ENCODE measurements around the gene TESMIN. TPM values are rescaled to one million over a fixed set of nuclear protein-coding genes. Genes with fewer than 3 reads are reported as not detected.

The TESMIN gene
- total RNA-seq, 1 experiment from 2014 or later: 78.8 TPM

DNA sequence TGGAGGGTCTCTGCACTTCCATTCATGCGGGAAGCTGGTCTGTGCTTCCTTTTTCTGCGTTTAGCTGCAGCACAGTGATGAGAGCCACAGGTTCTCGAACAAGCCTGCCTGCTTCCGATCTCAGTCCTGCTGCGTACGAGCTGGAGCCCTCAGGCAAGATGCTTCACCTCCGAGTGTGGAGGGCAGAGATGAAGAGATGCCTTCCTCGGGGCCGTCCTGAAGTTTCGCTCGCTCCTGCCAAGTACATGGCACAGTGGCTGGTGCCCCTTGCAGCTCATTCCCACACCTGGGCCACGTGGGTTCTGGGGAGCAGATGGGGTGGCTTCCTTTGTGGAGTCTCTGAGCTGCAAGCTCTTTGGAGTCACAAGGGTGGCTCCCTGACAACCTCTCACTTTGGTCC lies 19.5 kb upstream of the TESMIN start:
- H3K27ac Mint-ChIP-seq: no peak overlapping the region
- H3K9me3 Mint-ChIP-seq: no peaks in the 10 kb centered on the region
- ATAC-seq (no peak), DNase-seq (ENCODE audit: low spot score) (no peak)
- TF ChIP-seq, protein P1, sequence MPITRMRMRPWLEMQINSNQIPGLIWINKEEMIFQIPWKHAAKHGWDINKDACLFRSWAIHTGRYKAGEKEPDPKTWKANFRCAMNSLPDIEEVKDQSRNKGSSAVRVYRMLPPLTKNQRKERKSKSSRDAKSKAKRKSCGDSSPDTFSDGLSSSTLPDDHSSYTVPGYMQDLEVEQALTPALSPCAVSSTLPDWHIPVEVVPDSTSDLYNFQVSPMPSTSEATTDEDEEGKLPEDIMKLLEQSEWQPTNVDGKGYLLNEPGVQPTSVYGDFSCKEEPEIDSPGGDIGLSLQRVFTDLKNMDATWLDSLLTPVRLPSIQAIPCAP (CRISPR knock-in tag; IDR thresholded peaks at IDR 0.05): no peak
- ChIA-PET POLR2A (no interaction called here), CTCF (interaction anchor here (1.7 kb wide), 1 partner anchor 28 kb away, joined by 8 read pairs; no protein-coding TSS in a partner anchor)
- H3K27me3 Mint-ChIP-seq (ENCODE audit: low read depth): no peaks in the 10 kb centered on the region
- H3K4me3 Mint-ChIP-seq: no peak overlapping the region
- peaks cover 3% of the 10 kb centered on the region; the same call in 1 of the 2 replicates for H3K4me1 Mint-ChIP-seq
- H3K36me3 Mint-ChIP-seq: peaks cover 32% of the 10 kb centered on the region

DNA sequence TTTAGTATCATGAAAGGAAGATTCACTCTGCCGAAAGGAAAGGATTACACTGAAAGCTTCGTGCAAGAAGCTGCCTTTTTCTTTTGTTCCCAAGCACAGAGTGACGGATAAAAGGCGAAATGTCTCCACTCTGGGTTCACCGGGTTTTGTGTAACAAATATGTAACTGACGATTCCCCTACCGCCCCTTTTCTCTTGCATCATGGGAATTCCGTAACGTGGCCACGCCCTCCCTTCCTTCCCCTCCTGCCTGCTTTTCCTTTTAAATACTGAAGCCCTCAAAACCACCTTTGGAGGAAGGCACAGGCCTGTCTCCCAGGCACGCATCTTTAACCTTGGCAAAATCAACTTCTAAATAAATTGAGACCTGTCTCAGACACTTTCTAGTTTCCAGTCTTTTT lies 16.4 kb upstream of the TESMIN start:
- ATAC-seq (no peak), DNase-seq (ENCODE audit: low spot score) (no peak)
- POLR2A ChIA-PET: interaction anchor here (0.7 kb wide), 1 partner anchor 173 kb away, joined by 6 read pairs; no protein-coding TSS in a partner anchor
- peaks cover 10% of the 10 kb centered on the region for H3K4me1 Mint-ChIP-seq
- peak overlapping the region; percentile 84; the same call in 1 of the 2 replicates for H3K27ac Mint-ChIP-seq
- H3K36me3 Mint-ChIP-seq: peaks cover 18% of the 10 kb centered on the region
- H3K27me3 Mint-ChIP-seq (ENCODE audit: low read depth): no peaks in the 10 kb centered on the region
- TF ChIP-seq JAZF1 (CRISPR knock-in tag; IDR thresholded peaks at IDR 0.05): no peak
- CTCF ChIA-PET: interaction anchor here (0.6 to 2.8 kb wide), 2 partner anchors 30 to 189 kb away, joined by 3 to 9 read pairs; no protein-coding TSS in a partner anchor
- no peaks in the 10 kb centered on the region for H3K9me3 Mint-ChIP-seq
- no peak overlapping the region for H3K4me3 Mint-ChIP-seq

DNA sequence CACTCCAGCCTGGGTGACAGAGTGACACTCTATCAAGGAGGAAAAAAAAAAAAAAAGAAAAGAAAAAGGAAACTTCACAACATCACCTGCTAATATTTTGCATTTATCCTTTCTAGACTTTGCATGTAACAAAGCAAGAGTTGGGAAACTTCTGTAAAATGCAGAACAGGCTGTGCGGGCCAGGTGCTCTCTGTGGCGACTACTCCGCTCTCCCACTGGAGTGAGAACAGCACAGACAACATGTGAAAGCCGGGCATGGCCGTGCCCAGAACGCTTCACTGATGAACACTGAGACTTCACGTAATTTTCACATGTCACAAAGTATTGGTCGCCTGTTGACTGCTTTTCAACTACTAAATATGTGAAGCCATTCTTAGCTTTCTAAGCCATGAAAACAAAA lies 15.5 kb upstream of the TESMIN start:
- CTCF ChIA-PET: interaction anchor here (0.6 to 2.8 kb wide), 2 partner anchors 31 to 190 kb away, joined by 3 to 9 read pairs; no protein-coding TSS in a partner anchor
- ATAC-seq (no peak), DNase-seq (ENCODE audit: low spot score) (no peak)
- no peak overlapping the region for H3K4me3 Mint-ChIP-seq
- peaks cover 10% of the 10 kb centered on the region for H3K4me1 Mint-ChIP-seq
- POLR2A ChIA-PET: no interaction called here
- no peaks in the 10 kb centered on the region for H3K9me3 Mint-ChIP-seq
- H3K27ac Mint-ChIP-seq: no peak overlapping the region
- peaks cover 14% of the 10 kb centered on the region for H3K36me3 Mint-ChIP-seq
- H3K27me3 Mint-ChIP-seq (ENCODE audit: low read depth): no peaks in the 10 kb centered on the region
- no peak for TF ChIP-seq ETV6 (CRISPR knock-in tag; IDR thresholded peaks at IDR 0.05)
- TF ChIP-seq SP1 (CRISPR knock-in tag; conservative IDR thresholded peaks at IDR 0.05): no peak
- TF ChIP-seq, protein P2, sequence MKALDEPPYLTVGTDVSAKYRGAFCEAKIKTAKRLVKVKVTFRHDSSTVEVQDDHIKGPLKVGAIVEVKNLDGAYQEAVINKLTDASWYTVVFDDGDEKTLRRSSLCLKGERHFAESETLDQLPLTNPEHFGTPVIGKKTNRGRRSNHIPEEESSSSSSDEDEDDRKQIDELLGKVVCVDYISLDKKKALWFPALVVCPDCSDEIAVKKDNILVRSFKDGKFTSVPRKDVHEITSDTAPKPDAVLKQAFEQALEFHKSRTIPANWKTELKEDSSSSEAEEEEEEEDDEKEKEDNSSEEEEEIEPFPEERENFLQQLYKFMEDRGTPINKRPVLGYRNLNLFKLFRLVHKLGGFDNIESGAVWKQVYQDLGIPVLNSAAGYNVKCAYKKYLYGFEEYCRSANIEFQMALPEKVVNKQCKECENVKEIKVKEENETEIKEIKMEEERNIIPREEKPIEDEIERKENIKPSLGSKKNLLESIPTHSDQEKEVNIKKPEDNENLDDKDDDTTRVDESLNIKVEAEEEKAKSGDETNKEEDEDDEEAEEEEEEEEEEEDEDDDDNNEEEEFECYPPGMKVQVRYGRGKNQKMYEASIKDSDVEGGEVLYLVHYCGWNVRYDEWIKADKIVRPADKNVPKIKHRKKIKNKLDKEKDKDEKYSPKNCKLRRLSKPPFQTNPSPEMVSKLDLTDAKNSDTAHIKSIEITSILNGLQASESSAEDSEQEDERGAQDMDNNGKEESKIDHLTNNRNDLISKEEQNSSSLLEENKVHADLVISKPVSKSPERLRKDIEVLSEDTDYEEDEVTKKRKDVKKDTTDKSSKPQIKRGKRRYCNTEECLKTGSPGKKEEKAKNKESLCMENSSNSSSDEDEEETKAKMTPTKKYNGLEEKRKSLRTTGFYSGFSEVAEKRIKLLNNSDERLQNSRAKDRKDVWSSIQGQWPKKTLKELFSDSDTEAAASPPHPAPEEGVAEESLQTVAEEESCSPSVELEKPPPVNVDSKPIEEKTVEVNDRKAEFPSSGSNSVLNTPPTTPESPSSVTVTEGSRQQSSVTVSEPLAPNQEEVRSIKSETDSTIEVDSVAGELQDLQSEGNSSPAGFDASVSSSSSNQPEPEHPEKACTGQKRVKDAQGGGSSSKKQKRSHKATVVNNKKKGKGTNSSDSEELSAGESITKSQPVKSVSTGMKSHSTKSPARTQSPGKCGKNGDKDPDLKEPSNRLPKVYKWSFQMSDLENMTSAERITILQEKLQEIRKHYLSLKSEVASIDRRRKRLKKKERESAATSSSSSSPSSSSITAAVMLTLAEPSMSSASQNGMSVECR (CRISPR knock-in tag; IDR thresholded peaks at IDR 0.05; ENCODE audit: borderline replicate concordance): no peak
- no peak for TF ChIP-seq CBFB (CRISPR knock-in tag; IDR thresholded peaks at IDR 0.05; ENCODE audit: low read depth)
- TF ChIP-seq, protein P3, sequence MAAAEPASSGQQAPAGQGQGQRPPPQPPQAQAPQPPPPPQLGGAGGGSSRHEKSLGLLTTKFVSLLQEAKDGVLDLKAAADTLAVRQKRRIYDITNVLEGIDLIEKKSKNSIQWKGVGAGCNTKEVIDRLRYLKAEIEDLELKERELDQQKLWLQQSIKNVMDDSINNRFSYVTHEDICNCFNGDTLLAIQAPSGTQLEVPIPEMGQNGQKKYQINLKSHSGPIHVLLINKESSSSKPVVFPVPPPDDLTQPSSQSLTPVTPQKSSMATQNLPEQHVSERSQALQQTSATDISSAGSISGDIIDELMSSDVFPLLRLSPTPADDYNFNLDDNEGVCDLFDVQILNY (CRISPR knock-in tag; IDR thresholded peaks at IDR 0.05): no peak
- TF ChIP-seq, protein P4, sequence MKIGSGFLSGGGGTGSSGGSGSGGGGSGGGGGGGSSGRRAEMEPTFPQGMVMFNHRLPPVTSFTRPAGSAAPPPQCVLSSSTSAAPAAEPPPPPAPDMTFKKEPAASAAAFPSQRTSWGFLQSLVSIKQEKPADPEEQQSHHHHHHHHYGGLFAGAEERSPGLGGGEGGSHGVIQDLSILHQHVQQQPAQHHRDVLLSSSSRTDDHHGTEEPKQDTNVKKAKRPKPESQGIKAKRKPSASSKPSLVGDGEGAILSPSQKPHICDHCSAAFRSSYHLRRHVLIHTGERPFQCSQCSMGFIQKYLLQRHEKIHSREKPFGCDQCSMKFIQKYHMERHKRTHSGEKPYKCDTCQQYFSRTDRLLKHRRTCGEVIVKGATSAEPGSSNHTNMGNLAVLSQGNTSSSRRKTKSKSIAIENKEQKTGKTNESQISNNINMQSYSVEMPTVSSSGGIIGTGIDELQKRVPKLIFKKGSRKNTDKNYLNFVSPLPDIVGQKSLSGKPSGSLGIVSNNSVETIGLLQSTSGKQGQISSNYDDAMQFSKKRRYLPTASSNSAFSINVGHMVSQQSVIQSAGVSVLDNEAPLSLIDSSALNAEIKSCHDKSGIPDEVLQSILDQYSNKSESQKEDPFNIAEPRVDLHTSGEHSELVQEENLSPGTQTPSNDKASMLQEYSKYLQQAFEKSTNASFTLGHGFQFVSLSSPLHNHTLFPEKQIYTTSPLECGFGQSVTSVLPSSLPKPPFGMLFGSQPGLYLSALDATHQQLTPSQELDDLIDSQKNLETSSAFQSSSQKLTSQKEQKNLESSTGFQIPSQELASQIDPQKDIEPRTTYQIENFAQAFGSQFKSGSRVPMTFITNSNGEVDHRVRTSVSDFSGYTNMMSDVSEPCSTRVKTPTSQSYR (CRISPR knock-in tag; IDR thresholded peaks at IDR 0.05): no peak
- TF ChIP-seq ZNF416 (CRISPR knock-in tag; IDR thresholded peaks at IDR 0.05): no peak
- no peak for TF ChIP-seq HMGA2 (CRISPR knock-in tag; IDR thresholded peaks at IDR 0.05)
- TF ChIP-seq, protein P5, sequence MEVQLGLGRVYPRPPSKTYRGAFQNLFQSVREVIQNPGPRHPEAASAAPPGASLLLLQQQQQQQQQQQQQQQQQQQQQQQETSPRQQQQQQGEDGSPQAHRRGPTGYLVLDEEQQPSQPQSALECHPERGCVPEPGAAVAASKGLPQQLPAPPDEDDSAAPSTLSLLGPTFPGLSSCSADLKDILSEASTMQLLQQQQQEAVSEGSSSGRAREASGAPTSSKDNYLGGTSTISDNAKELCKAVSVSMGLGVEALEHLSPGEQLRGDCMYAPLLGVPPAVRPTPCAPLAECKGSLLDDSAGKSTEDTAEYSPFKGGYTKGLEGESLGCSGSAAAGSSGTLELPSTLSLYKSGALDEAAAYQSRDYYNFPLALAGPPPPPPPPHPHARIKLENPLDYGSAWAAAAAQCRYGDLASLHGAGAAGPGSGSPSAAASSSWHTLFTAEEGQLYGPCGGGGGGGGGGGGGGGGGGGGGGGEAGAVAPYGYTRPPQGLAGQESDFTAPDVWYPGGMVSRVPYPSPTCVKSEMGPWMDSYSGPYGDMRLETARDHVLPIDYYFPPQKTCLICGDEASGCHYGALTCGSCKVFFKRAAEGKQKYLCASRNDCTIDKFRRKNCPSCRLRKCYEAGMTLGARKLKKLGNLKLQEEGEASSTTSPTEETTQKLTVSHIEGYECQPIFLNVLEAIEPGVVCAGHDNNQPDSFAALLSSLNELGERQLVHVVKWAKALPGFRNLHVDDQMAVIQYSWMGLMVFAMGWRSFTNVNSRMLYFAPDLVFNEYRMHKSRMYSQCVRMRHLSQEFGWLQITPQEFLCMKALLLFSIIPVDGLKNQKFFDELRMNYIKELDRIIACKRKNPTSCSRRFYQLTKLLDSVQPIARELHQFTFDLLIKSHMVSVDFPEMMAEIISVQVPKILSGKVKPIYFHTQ (CRISPR knock-in tag; IDR thresholded peaks at IDR 0.05): no peak
- no peak for TF ChIP-seq ESRRA (CRISPR knock-in tag; IDR thresholded peaks at IDR 0.05; ENCODE audit: borderline replicate concordance)
- no peak for TF ChIP-seq NR3C1 (CRISPR knock-in tag; conservative IDR thresholded peaks at IDR 0.05; ENCODE audit: low read depth)
- TF ChIP-seq FOXP1 (CRISPR knock-in tag; IDR thresholded peaks at IDR 0.05; ENCODE audit: borderline replicate concordance): no peak
- TF ChIP-seq, protein P6, sequence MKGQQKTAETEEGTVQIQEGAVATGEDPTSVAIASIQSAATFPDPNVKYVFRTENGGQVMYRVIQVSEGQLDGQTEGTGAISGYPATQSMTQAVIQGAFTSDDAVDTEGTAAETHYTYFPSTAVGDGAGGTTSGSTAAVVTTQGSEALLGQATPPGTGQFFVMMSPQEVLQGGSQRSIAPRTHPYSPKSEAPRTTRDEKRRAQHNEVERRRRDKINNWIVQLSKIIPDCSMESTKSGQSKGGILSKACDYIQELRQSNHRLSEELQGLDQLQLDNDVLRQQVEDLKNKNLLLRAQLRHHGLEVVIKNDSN (CRISPR knock-in tag; IDR thresholded peaks at IDR 0.05): no peak
- TF ChIP-seq, protein P7, sequence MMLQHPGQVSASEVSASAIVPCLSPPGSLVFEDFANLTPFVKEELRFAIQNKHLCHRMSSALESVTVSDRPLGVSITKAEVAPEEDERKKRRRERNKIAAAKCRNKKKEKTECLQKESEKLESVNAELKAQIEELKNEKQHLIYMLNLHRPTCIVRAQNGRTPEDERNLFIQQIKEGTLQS (CRISPR knock-in tag; conservative IDR thresholded peaks at IDR 0.05): no peak
- TF ChIP-seq ZNF121 (CRISPR knock-in tag; IDR thresholded peaks at IDR 0.05): no peak
- no peak for TF ChIP-seq CREB1 (CRISPR knock-in tag; IDR thresholded peaks at IDR 0.05)
- TF ChIP-seq ZNF671 (CRISPR knock-in tag; IDR thresholded peaks at IDR 0.05): no peak
- TF ChIP-seq IRF2 (CRISPR knock-in tag; IDR thresholded peaks at IDR 0.05; ENCODE audit: borderline replicate concordance, low read depth): no peak
